OCI-LY7 (cell line): ENCODE results near the gene SPSB3. TPM values are rescaled to one million over a fixed set of nuclear protein-coding genes. Genes with fewer than 3 reads are reported as not detected.
A peak's percentile ranks its signal among the peaks of the same experiment; 100 is the strongest.

ENCODE experiments used
- BruUV-seq: library from RNA; stranded (reverse); fragments of 400-500 nt; replicated peaks from 2 replicates; lab custom pipeline; 2021; lab: Mats Ljungman, UMichigan
- CTCF ChIA-PET: fragments of 300-600 bp; sonication (Branson Sonifier 250); formaldehyde crosslinking; loops from one replicate; lab custom pipeline; 2022; ENCODE audit warnings: antibody characterized with exemption; ENCODE audit not compliant: unreplicated experiment; lab: Charles Lee
- POLR2A ChIA-PET: fragments of 300-600 bp; sonication (Branson Sonifier 250); formaldehyde crosslinking; loops from one replicate; lab custom pipeline; 2022; ENCODE audit warnings: antibody characterized with exemption; lab: Charles Lee
- DNase-seq: peaks from one replicate; pipeline ENCODE4 v3.0.0-alpha.2; 2015; ENCODE audit warnings: low spot score
- H2AFZ ChIP-seq: fragments of 200-600 bp; sonication (generic), shearing (Covaris generic); 2 replicates; pipeline ENCODE4 v1.6.1; 2014; ENCODE audit warnings: mild to moderate bottlenecking, antibody characterized with exemption, low read length, moderate library complexity
- H3K27ac ChIP-seq: fragments of 200-600 bp; sonication (generic); 2 replicates; pipeline ENCODE4 v1.5.1; 2014; ENCODE audit warnings: mixed run types, low read depth, mild to moderate bottlenecking, moderate library complexity, low read length, inconsistent platforms; ENCODE audit not compliant: poor library complexity, severe bottlenecking
- H3K36me3 ChIP-seq: fragments of 200-600 bp; sonication (generic); 2 replicates; pipeline ENCODE4 v1.6.1; 2014; ENCODE audit warnings: mild to moderate bottlenecking, antibody characterized with exemption, low read length, moderate library complexity, mixed read lengths; ENCODE audit not compliant: insufficient read depth
- H3K4me1 ChIP-seq: fragments of 200-600 bp; sonication (generic); 2 replicates; pipeline ENCODE4 v1.5.1; 2014; ENCODE audit warnings: mild to moderate bottlenecking, low read length; ENCODE audit not compliant: insufficient read depth, poor library complexity, severe bottlenecking
- H3K4me2 ChIP-seq: fragments of 200-600 bp; sonication (generic); 2 replicates; pipeline ENCODE4 v1.6.1; 2014; ENCODE audit warnings: mild to moderate bottlenecking, low read length
- H3K4me3 ChIP-seq: fragments of 200-600 bp; sonication (generic); 2 replicates; pipeline ENCODE4 v1.5.1; 2014; ENCODE audit warnings: mild to moderate bottlenecking, low read depth, low read length; ENCODE audit not compliant: poor library complexity, severe bottlenecking
- H3K79me2 ChIP-seq: fragments of 200-600 bp; sonication (generic); 2 replicates; pipeline ENCODE4 v1.6.1; 2016; ENCODE audit warnings: low read depth, mild to moderate bottlenecking, low read length, moderate library complexity, mixed read lengths; ENCODE audit not compliant: insufficient read depth
- H3K9me2 ChIP-seq: fragments of 200-600 bp; sonication (generic); 2 replicates; pipeline ENCODE4 v1.6.1; 2016; ENCODE audit warnings: mild to moderate bottlenecking, low read length, mixed read lengths; ENCODE audit not compliant: insufficient read depth
- H3K9me3 ChIP-seq: fragments of 200-600 bp; sonication (generic); 2 replicates; pipeline ENCODE4 v1.6.1; 2014; ENCODE audit warnings: mild to moderate bottlenecking, mixed run types, low read length, mixed read lengths
- H4K20me1 ChIP-seq: fragments of 200-600 bp; sonication (generic); 2 replicates; pipeline ENCODE4 v1.6.1; 2014; ENCODE audit warnings: mild to moderate bottlenecking, antibody characterized with exemption, low read length, moderate library complexity, mixed read lengths; ENCODE audit not compliant: insufficient read depth
- CTCF ChIP-seq: fragments of 200-600 bp; sonication (generic); conservative IDR thresholded peaks from 2 replicates; pipeline ENCODE4 v1.5.1; 2014; ENCODE audit warnings: mild to moderate bottlenecking, antibody characterized with exemption, low read length, moderate library complexity, mixed read lengths
- EZH2phosphoT487 ChIP-seq: fragments of 200-600 bp; sonication (generic); IDR thresholded peaks from 2 replicates; pipeline ENCODE4 v1.6.1; 2018; ENCODE audit warnings: low read depth, borderline replicate concordance, mild to moderate bottlenecking, mixed run types, antibody characterized with exemption, low read length, moderate library complexity, mixed read lengths
- intact Hi-C: fragments of 100-400 bp; cut with micrococcal nuclease; formaldehyde crosslinking; loops from one replicate; pipeline ENCODE4 v1.10.0; 2022; ENCODE audit not compliant: unreplicated experiment
- total RNA-seq, 2 experiments: library from RNA; depleted of rRNA in 1 of 2; stranded (reverse); fragments of >200 nt in 1 of 2; shearing (Covaris generic) in 1 of 2; gene quantifications; 2 replicates each; pipeline ENCODE4 v1.2.3, GENCODE V29; 2014 to 2022

The SPSB3 gene
- total RNA-seq, 2 experiments from 2014 or later = 33.6 to 52.4 TPM

DNA sequence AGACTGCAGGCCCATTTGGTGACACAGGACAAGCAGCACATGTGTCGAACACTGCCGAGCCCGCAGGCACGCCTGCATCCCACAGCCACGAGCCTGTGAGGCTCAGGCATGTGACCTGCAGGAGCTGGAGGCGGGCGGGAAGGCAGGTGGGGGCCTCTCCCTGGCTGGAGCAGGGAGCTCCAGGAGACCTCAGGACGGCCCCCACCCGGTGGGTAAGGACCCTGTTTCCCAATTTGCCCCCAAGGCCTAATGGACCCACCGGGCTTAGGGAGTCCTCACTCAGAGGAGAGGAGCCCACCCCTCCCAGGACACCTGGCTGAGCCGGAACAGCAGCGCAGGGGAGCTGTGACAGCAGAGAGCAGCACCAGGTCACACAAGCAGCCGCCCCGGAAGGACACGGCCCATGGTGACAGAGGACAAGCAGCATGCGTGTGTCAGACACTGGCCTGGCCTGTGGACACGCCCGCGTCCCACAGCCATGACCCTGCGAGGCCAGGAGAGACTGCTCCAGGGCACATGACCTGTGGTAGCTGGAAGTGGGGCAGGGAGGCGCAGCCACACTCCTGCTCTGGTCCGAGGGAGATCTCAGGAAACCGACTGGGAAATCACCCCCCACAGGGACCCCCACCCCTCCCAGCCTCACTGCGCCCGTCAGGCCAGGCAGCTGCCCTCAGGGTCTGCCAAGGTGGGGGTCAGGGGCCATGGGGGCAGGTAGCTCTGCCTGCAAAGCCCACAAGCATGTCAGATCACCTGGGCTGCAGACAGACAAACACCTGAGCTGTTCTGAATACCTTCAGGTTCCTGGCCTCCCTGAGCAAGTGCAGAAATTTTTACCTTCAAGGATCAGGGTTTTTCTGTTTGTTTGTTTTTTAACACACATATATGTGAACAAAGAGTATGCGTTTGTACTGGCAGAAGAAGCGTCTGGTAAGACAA, 2.4 kb downstream of the SPSB3 start:
- Histone ChIP-seq H3K9me3 (no peaks in the 10 kb centered on the region), H3K4me2 (no peak overlapping the region), H2AFZ (no peak overlapping the region), H3K36me3 (peaks cover 53% of the 10 kb centered on the region), H3K9me2 (no peaks in the 10 kb centered on the region), H3K79me2 (peaks cover 17% of the 10 kb centered on the region), H3K27ac (no peak overlapping the region), H3K4me3 (no peak overlapping the region), H3K4me1 (peaks cover 15% of the 10 kb centered on the region), H4K20me1 (no peaks in the 10 kb centered on the region; the same call in 1 of the 2 replicates)
- ChIA-PET CTCF (no interaction called here), POLR2A (no interaction called here)
- no peak for TF ChIP-seq CTCF
- TF ChIP-seq EZH2phosphoT487 = no peak
- DNase-seq = no peak
- intact Hi-C loops = loop anchor here (5.0 kb wide), 2 partner anchors 47 to 162 kb away; partner anchors contain the start of genes FAHD1, HAGH and MSRB1
- TSS peak; percentile 71 for BruUV-seq

DNA sequence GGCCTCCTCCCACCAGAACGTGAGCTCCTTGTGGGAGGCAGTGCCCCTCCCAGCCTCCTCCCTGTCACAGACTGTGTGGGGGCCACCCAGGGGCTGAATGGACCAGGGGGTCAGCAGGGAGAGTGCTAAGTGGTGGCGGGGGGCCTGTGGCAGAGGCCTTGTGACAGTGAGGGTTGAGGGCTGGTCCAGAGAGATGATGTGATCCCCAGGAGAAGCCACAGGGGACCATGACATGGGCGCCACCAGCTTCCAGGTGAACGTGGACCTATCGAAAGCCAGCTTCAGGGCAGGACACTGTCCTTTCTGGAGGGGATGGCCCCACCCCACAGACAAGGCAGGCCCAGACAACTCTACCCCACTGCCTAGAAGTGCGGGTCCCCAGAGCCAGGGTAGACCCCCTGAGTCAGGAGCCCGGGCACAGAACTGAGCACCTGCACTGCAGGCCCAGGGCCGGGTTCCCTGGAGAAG, 3.1 kb downstream of the SPSB3 start:
- peaks cover 55% of the 10 kb centered on the region for H3K36me3 ChIP-seq
- peaks cover 22% of the 10 kb centered on the region for H3K4me1 ChIP-seq
- no peak overlapping the region for H3K4me3 ChIP-seq
- intact Hi-C loops = no loop called here
- no TSS peak for BruUV-seq
- ChIA-PET CTCF (no interaction called here), POLR2A (no interaction called here)
- peaks cover 18% of the 10 kb centered on the region for H3K79me2 ChIP-seq
- DNase-seq = no peak
- no peak overlapping the region for H2AFZ ChIP-seq
- H3K4me2 ChIP-seq = no peak overlapping the region
- H3K9me2 ChIP-seq = no peaks in the 10 kb centered on the region
- no peaks in the 10 kb centered on the region for H3K9me3 ChIP-seq
- no peaks in the 10 kb centered on the region; the same call in 1 of the 2 replicates for H4K20me1 ChIP-seq
- H3K27ac ChIP-seq = no peak overlapping the region
- TF ChIP-seq CTCF (no peak), EZH2phosphoT487 (no peak)
